IPS DF 6.9 (cell line): ENCODE results near the gene BAIAP2.
A peak's percentile ranks its signal among the peaks of the same experiment; 100 is the strongest.

Source experiments
- DNase-seq: peaks from one replicate; pipeline ENCODE4 v3.0.0-alpha.2; 2013; ENCODE audit warnings: low read depth, low spot score
- H3K27ac ChIP-seq: one replicate; pipeline ENCODE4 v1.5.1; 2013; ENCODE audit warnings: low read length, control low read depth
- H3K27me3 ChIP-seq: 2 replicates; pipeline ENCODE4 v1.6.1; 2013; ENCODE audit warnings: mild to moderate bottlenecking, low read length; ENCODE audit not compliant: control insufficient read depth, insufficient read depth
- H3K36me3 ChIP-seq: 2 replicates; pipeline ENCODE4 v1.6.1; 2013; ENCODE audit warnings: low read length; ENCODE audit not compliant: control insufficient read depth, insufficient read depth
- H3K4me1 ChIP-seq: 2 replicates; pipeline ENCODE4 v1.6.1; 2013; ENCODE audit warnings: low read length; ENCODE audit not compliant: control insufficient read depth, insufficient read depth
- H3K4me3 ChIP-seq: 2 replicates; pipeline ENCODE4 v1.5.1; 2013; ENCODE audit warnings: mild to moderate bottlenecking, low read length
- H3K9me3 ChIP-seq: 2 replicates; pipeline ENCODE4 v1.6.1; 2013; ENCODE audit warnings: low read length, inconsistent platforms; ENCODE audit not compliant: control insufficient read depth, insufficient read depth
- WGBS: extraction: QIAGEN DNeasy Blood & Tissue Kit; methylation state at CpG from one replicate; pipeline ENCODE4 v1.1.7; 2013; ENCODE audit warnings: mixed read lengths, missing lambda C conversion rate; ENCODE audit not compliant: insufficient read length, insufficient coverage; 5-methylcytosine and 5-hydroxymethylcytosine counted together

Gene BAIAP2

DNA sequence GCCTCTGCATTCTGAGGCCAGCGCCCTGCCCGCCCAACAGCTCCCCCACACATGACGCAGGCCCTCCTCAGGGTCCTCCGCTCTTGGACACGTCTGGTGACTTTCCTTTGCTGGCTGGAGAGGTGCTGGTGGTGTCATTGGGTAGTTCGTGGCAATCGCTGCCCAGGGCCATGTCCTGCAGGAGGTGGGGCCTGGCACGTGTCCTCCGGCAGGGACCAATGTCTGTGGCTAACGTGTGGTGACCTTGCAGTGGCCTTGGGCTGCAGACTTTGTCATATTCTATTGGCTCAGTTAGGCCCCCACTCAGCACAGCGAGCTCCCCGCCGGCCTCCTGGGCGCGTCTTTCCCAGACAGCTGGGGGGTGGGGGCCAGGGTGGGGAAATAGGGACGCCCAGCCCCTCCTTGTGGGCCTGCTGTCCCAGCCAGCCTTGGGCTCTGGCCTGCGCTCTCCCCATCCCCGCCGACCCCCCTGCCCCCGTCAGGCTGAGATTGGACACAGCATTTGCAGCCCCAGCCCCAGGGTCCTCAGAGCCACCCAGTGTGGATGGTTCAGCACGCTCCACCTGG is 78.3 kb downstream of the BAIAP2 start:
- no CpG with 5 or more reads among the region's 21 CpGs for WGBS
- no peak for DNase-seq
- Histone ChIP-seq H3K36me3 (no peaks in the 10 kb centered on the region), H3K4me3 (no peak overlapping the region), H3K9me3 (no peaks in the 10 kb centered on the region), H3K27ac (no peak overlapping the region), H3K27me3 (no peaks in the 10 kb centered on the region), H3K4me1 (no peaks in the 10 kb centered on the region)

DNA sequence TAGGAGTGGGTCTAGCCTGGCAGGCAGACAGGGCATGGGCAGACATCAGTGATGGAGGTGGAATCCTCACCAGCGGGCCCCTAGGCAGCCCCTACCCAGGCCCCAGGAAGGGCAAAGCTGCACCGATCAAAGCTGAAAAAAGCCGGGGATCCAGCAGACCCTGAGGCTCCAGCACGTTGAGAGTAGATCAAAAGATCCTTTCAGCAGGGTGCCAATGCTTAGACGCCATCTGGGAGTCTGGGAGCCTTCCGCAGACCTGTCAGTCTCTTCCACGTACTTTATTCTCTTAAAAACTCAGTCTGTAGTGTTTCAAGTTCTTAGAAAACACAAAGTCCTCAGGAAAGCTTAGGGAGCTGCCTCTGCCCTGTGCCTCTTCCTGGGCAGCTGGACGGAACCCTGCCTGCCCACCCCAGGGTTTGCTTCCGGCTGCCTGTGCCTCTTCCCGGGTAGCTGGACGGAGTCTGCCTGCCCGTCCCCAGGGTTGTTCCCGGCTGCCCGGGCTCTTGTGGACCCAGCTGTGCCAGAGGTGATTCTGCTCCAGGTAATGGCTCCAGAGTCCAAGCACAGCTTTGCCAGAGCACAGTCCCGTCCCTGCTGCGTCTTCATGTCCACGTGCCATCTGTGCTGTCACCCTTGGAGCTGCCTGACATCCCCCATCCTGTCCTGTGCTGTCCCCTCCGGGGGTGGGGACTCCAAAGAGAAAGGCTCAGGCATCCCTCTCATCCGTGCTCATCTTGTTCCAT is 79.6 kb downstream of the BAIAP2 start:
- no CpG with 5 or more reads among the region's 19 CpGs for WGBS
- no peaks in the 10 kb centered on the region; the same call in 1 of the 2 replicates for H3K36me3 ChIP-seq
- no peaks in the 10 kb centered on the region for H3K9me3 ChIP-seq
- H3K4me3 ChIP-seq, result no peak overlapping the region
- peaks cover 5% of the 10 kb centered on the region; the same call in 1 of the 2 replicates for H3K4me1 ChIP-seq
- no peak overlapping the region for H3K27ac ChIP-seq
- no peak for DNase-seq
- no peaks in the 10 kb centered on the region for H3K27me3 ChIP-seq

DNA sequence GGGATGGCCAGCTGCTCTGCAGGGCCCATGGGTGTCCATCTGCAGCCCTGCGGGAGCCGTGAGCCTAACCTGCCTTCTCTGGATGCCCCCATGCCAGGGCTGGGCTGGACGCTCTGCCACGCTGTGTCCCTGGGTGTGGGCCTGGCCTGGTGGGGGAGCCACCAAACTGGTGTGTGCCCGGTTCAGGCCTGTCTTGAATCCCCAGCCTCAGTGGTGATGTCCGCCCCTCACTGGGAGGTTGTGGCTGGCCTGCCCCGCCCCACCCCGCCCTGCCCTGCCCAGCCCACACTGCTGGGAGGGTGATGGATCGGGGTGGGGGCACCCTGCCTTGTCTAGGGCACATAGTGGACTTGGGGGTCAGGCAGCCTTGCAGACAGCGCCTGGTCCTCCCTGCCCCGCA is 80.3 kb downstream of the BAIAP2 start:
- Histone ChIP-seq H3K36me3 (no peaks in the 10 kb centered on the region; the same call in 1 of the 2 replicates), H3K27ac (no peak overlapping the region), H3K4me3 (no peak overlapping the region), H3K27me3 (no peaks in the 10 kb centered on the region), H3K4me1 (peaks cover 5% of the 10 kb centered on the region; the same call in 1 of the 2 replicates), H3K9me3 (no peaks in the 10 kb centered on the region)
- no CpG with 5 or more reads among the region's 11 CpGs for WGBS
- DNase-seq, result no peak

DNA sequence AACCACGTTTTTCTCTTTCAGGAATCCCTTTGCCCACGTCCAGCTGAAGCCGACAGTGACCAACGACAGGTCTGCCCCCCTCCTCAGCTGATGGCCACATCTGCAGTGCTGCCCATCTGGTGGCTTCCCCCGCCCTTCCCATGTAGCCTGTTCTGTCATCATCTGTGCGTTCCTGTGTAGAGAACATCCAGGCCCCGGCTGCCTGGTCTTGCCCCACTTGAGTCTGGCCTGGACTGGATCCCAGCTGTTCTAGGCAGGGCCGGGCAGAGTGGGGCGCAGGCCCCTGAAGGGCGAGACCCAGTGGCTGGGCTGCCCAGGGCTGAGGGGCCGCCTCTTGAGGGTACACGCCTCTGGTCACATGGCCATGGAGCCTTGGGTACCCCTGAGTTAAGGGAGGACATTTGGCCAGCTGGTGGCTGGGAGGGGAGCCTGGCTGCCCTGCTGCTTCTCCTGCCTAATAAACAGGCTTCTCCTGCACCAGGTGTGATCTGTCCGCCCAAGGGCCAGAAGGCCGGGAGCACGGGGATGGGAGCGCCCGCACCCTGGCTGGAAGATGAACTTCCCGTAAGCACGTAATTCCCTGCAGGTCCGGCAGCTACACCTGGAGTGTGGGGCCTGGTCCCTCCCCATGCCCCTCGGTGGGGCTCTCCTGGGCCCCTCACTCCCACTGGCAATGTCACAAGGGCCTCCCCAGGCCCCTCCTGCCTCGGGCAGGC is 81.0 kb downstream of the BAIAP2 start:
- H3K4me1 ChIP-seq, result peaks cover 5% of the 10 kb centered on the region; the same call in 1 of the 2 replicates
- H3K9me3 ChIP-seq, result no peaks in the 10 kb centered on the region
- no peak overlapping the region for H3K27ac ChIP-seq
- DNase-seq, result no peak
- no CpG with 5 or more reads among the region's 22 CpGs for WGBS
- no peaks in the 10 kb centered on the region for H3K27me3 ChIP-seq
- H3K36me3 ChIP-seq, result no peaks in the 10 kb centered on the region; the same call in 1 of the 2 replicates
- H3K4me3 ChIP-seq, result no peak overlapping the region

DNA sequence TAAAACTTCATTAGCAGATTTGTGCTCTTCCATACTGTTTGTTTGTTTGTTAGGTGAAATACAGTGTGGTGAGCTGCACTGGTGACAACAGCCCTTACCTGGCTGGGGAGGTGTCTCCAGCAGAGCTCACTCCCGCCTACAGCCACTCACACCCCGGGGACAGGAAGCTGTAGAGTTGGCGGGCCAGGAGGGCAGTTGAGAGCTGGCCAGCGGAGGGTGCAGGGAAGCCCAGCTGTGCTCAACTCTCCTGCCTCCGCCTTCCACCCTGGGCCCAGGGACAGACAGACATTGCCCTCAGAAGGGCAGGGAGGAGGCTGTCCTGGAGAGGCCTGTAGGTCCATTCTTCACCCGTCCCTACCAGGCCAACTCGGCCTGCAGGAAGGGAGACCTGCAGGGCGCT is 81.8 kb downstream of the BAIAP2 start:
- WGBS, result no CpG with 5 or more reads among the region's 8 CpGs

DNA sequence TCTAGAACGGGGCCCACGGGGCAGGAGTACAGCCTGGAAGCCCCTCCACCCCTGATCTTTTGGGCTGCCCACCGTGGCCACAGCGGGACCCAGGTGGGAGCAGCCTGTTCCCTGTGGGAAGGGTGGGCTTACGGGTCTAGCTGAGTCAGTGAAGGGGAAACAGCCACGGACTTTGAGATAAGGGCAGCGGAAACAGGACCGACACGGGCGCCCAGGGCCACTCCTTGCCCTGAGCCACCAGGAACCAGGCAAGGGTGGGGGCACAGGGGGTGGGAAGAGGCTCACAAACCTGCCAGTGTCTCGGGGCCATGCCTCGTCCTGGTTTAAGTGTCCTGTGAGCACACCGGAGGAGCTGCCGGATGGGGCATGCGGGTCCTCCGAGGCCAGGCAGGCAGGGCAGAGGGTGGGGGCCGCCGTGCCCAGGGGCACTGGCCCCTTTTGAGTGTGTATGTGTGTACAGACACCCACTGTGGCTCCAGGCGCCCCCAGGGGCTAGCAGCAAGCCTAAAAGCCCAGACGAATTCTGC is 82.8 kb downstream of the BAIAP2 start:
- H3K36me3 ChIP-seq, result no peaks in the 10 kb centered on the region; the same call in 1 of the 2 replicates
- DNase-seq, result no peak
- H3K4me1 ChIP-seq, result peaks cover 8% of the 10 kb centered on the region
- no CpG with 5 or more reads among the region's 20 CpGs for WGBS
- no peaks in the 10 kb centered on the region for H3K27me3 ChIP-seq
- H3K27ac ChIP-seq, result no peak overlapping the region
- no peaks in the 10 kb centered on the region for H3K9me3 ChIP-seq
- H3K4me3 ChIP-seq, result no peak overlapping the region

More for the DNA sequence above, 81.8 kb downstream of the BAIAP2 start:
- no peaks in the 10 kb centered on the region; the same call in 1 of the 2 replicates for H3K36me3 ChIP-seq
- H3K27ac ChIP-seq, result no peak overlapping the region
- DNase-seq, result no peak
- no peak overlapping the region for H3K4me3 ChIP-seq
- no peaks in the 10 kb centered on the region for H3K9me3 ChIP-seq
- H3K4me1 ChIP-seq, result peaks cover 5% of the 10 kb centered on the region; the same call in 1 of the 2 replicates
- no peaks in the 10 kb centered on the region for H3K27me3 ChIP-seq

DNA sequence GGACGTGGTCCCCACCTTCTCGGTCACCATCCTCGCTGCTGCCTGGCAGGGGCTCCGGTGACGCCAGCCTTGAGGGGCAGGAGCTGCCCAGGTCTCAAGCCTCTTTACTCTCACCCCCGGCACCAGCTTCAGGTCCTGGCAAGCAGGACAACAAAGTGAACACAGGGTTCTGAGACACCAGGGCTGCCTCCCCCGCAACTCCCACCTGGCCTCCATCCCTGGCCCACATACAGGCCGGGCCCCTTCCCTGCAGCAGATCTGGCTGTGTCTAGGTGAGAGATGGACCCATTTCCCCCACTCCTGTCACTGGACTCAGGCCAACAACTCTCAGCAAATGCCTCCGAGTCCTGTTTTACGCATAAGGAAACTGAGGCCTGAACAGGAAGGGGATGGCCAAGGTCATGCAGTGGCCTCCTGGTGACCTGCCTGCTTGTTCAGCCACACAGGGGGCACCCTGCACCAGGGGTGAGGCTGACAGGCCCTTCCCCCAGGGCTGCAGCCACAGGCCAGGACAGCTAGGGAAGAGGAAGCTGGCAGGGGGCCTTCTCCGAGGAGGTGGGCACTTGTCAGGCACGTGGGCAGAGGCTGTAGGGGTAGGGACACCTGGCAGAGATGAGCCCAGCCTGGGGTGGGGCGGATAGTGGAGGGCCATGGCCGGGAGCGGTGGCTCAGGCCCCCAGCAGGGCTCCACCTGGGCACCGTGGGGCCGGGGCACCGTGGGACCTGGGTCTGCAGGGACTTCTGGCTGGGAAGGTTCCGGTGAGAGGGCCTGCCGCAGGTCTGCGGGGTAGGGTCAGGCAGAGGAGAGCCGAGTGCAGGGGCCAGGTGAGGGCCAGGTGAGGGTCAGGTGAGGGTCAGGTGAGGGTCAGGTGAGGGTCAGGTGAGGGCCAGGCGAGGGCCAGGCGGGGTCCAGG is 83.6 kb downstream of the BAIAP2 start:
- no peak for DNase-seq
- no peak overlapping the region for H3K27ac ChIP-seq
- WGBS, result no CpG with 5 or more reads among the region's 24 CpGs
- no peaks in the 10 kb centered on the region for H3K9me3 ChIP-seq
- peaks cover 8% of the 10 kb centered on the region for H3K4me1 ChIP-seq
- no peaks in the 10 kb centered on the region for H3K27me3 ChIP-seq
- peak overlapping the region; percentile 72; the same call in 1 of the 2 replicates for H3K4me3 ChIP-seq
- H3K36me3 ChIP-seq, result no peaks in the 10 kb centered on the region; the same call in 1 of the 2 replicates

DNA sequence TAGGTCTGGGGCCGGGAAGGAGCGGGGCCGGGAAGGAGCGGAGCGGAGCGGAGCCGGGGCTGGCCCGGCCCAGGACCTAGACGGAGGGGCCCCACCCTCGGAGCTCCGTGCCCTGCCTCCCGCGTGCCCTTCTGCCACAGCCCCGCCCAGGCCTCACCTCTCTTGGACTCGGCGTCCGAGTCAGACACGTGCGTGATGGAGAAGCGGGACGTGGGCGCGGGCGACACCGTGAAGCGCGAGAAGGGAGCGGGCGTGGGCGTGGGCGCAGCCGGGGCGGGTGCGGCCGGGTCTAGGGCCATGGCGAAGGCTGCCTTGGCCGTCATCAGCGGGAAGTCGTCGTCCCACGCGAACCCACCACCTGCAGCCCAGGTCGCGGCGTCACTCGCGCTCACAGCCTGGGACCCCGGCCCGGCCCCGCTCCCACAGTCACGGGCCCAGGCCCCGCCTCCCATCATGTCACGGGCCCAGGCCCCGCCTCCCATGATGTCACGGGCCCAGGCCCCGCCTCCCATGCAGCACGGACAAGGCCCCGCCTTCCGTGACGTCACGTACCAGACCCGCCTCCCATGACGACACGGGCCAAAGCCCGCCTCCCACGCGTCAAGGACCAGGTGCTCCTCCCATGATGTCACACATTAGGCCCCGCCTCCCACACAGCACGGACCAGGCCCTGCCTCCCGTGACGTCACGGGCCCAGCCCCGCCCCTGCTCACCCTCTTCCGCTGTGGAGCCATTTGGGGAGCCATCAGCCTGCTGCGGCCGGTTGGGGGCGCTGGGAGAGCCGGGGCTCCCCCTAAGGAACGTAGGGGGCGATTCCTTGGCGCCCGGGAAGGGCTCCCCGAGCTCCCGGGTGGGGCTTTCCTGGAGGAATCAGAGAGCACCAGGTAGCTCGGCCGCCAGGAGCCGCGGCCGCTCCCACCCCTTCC is 84.5 kb downstream of the BAIAP2 start:
- H3K27me3 ChIP-seq, result no peaks in the 10 kb centered on the region
- peaks cover 8% of the 10 kb centered on the region for H3K4me1 ChIP-seq
- WGBS, result no CpG with 5 or more reads among the region's 89 CpGs
- H3K4me3 ChIP-seq, result peak overlapping the region; percentile 72; the same call in 1 of the 2 replicates
- H3K27ac ChIP-seq, result no peak overlapping the region
- H3K36me3 ChIP-seq, result no peaks in the 10 kb centered on the region; the same call in 1 of the 2 replicates
- DNase-seq, result peak; percentile 91
- H3K9me3 ChIP-seq, result no peaks in the 10 kb centered on the region

DNA sequence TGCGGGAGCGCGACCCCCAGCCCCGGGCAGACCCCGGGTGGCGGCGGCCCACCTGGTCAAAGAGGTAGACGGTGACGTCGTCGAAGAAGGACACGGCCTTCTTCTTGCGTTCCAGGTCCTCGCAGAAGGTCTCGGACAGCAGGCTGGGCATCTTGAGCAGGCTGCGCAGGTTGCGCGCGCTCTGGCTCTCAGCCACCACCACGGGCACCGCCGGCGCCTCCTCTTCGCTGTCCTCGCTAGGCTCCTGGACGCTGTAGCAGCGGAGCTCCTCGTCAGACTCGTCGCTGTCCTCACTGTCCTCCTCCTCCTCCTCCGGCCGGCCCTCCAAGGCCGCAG is 85.2 kb downstream of the BAIAP2 start:
- H3K9me3 ChIP-seq, result no peaks in the 10 kb centered on the region
- DNase-seq, result no peak
- H3K27ac ChIP-seq, result no peak overlapping the region
- no peak overlapping the region for H3K4me3 ChIP-seq
- peaks cover 8% of the 10 kb centered on the region for H3K4me1 ChIP-seq
- no peaks in the 10 kb centered on the region for H3K27me3 ChIP-seq
- H3K36me3 ChIP-seq, result no peaks in the 10 kb centered on the region; the same call in 1 of the 2 replicates
- no CpG with 5 or more reads among the region's 33 CpGs for WGBS
